Kidney (tissue), 14 donors: ENCODE measurements around the gene RDH8. TPM values are rescaled to one million over a fixed set of nuclear protein-coding genes. Genes with fewer than 3 reads are reported as not detected.

Experiments used
- DNase-seq, 5 donors: peaks; one replicate each; pipeline ENCODE4 v3.0.0-alpha.2; 2013 to 2020
- FAIRE-seq: peaks from 2 replicates; lab custom pipeline; 2012; peaks lifted over from hg19 to GRCh38; lab: Jason Lieb, UNC
- H3K27ac ChIP-seq, 2 donors: one replicate each; pipeline ENCODE4 v1.7.0; 2013; ENCODE audit warnings: low read depth in 2 of 2, low read length in 2 of 2, inconsistent platforms in 1 of 2
- H3K27me3 ChIP-seq: one replicate; pipeline ENCODE4 v1.7.1; 2013; ENCODE audit warnings: low read length, inconsistent platforms; ENCODE audit not compliant: control insufficient read depth, insufficient read depth
- H3K36me3 ChIP-seq, 3 donors: one replicate each; pipeline versions ENCODE4 v1.7.0 to v1.7.1; 2013; ENCODE audit warnings: low read length in 3 of 3, control low read depth in 1 of 3, inconsistent platforms in 1 of 3; ENCODE audit not compliant: insufficient read depth in 3 of 3, control insufficient read depth in 2 of 3
- H3K4me1 ChIP-seq, 3 donors: one replicate each; pipeline versions ENCODE4 v1.7.0 to v1.7.1; 2013; ENCODE audit warnings: low read length in 3 of 3, inconsistent platforms in 1 of 3, low read depth in 1 of 3; ENCODE audit not compliant: control insufficient read depth in 2 of 3, insufficient read depth in 2 of 3
- H3K4me3 ChIP-seq, 3 donors: one replicate each; pipeline versions ENCODE4 v1.7.0 to v1.8.1; 2013; ENCODE audit warnings: low read length in 3 of 3, control low read depth in 1 of 3, inconsistent platforms in 1 of 3
- H3K9ac ChIP-seq, 3 donors: one replicate each; pipeline versions ENCODE4 v1.7.0 to v1.7.1; 2013; ENCODE audit warnings: low read length in 3 of 3, control low read depth in 1 of 3, inconsistent platforms in 1 of 3
- H3K9me3 ChIP-seq, 3 donors: one replicate each; pipeline versions ENCODE4 v1.7.0 to v1.7.1; 2013; ENCODE audit warnings: low read length in 3 of 3, control low read depth in 1 of 3, inconsistent platforms in 1 of 3; ENCODE audit not compliant: control insufficient read depth in 2 of 3, insufficient read depth in 1 of 3
- CTCF ChIP-seq: IDR thresholded peaks from 3 replicates; pipeline ENCODE4 v1.5.1; 2012; ENCODE audit warnings: mild to moderate bottlenecking, moderate library complexity, borderline replicate concordance; ENCODE audit not compliant: insufficient read depth; ENCODE audit errors: extremely low read depth
- intact Hi-C: fragments of 100-400 bp; cut with DNase I; formaldehyde crosslinking; loops from one replicate; pipeline ENCODE4 v1.11.1; 2022
- polyA plus RNA-seq: library from polyadenylated mRNA; stranded (reverse); fragments of 350-450 nt; fragmentation: Illumina TruSeq; extraction: RNeasy Lipid Tissue Mini Kit (QIAGEN cat#74804); gene quantifications from one replicate; pipeline ENCODE4 v1.2.3, GENCODE V29; 2014; ENCODE audit warnings: low read depth, low replicate concordance; ENCODE audit not compliant: insufficient read depth
- total RNA-seq: library from RNA; stranded (reverse); fragmentation: NEBNext Ultra II Directional; extraction: Animal tissue kit (Norgen Biotek cat#: 25700); gene quantifications from one replicate; pipeline ENCODE4 v1.2.1, GENCODE V29; 2021
- donor health status: control.
- donor health status: control.
- donor health status: control.
- donor health status: control.
- donor health status: control.
- donor health status: DM: yes; HTN: yes; CAD: no.
- donor health status: Normal renal cell carcinoma (clear cell type).

The RDH8 gene
- total and polyA plus RNA-seq, 2 donors from 2014 or later, result not detected

GRCh38 chr19:9970481-9970880, 42.8 kb upstream of the RDH8 start:
- no peak overlapping the region for H3K9ac ChIP-seq
- no peak overlapping the region for H3K27ac ChIP-seq
- FAIRE-seq (no peak), DNase-seq (no peak)
- intact Hi-C loops, result no loop called here
- no peak for TF ChIP-seq CTCF
- H3K27me3 ChIP-seq, result peaks cover 11% of the 10 kb centered on the region
- no peaks in the 10 kb centered on the region for H3K4me1 ChIP-seq
- H3K36me3 ChIP-seq, result no peaks in the 10 kb centered on the region
- no peak overlapping the region for H3K4me3 ChIP-seq
- no peaks in the 10 kb centered on the region for H3K9me3 ChIP-seq

GRCh38 chr19:9971166-9971897, 42.0 kb upstream of the RDH8 start:
- H3K9ac ChIP-seq, result no peak overlapping the region
- H3K4me3 ChIP-seq, result no peak overlapping the region
- intact Hi-C loops, result no loop called here
- DNase-seq, result no peak
- no peak overlapping the region for H3K27ac ChIP-seq
- H3K9me3 ChIP-seq, result no peaks in the 10 kb centered on the region
- H3K4me1 ChIP-seq, result no peaks in the 10 kb centered on the region
- FAIRE-seq, result no peak
- no peak for TF ChIP-seq CTCF
- H3K27me3 ChIP-seq, result peaks cover 10% of the 10 kb centered on the region
- no peaks in the 10 kb centered on the region for H3K36me3 ChIP-seq

GRCh38 chr19:9972103-9972502, 41.2 kb upstream of the RDH8 start:
- H3K27ac ChIP-seq, result no peak overlapping the region
- no peaks in the 10 kb centered on the region for H3K9me3 ChIP-seq
- TF ChIP-seq CTCF, result no peak
- no peaks in the 10 kb centered on the region for H3K36me3 ChIP-seq
- H3K4me3 ChIP-seq, result no peak overlapping the region
- DNase-seq (no peak), FAIRE-seq (no peak)
- H3K4me1 ChIP-seq, result no peaks in the 10 kb centered on the region
- peaks cover 6% of the 10 kb centered on the region for H3K27me3 ChIP-seq
- no peak overlapping the region for H3K9ac ChIP-seq
- intact Hi-C loops, result no loop called here
